ENCODE measurements around the gene LRFN2.

DNA sequence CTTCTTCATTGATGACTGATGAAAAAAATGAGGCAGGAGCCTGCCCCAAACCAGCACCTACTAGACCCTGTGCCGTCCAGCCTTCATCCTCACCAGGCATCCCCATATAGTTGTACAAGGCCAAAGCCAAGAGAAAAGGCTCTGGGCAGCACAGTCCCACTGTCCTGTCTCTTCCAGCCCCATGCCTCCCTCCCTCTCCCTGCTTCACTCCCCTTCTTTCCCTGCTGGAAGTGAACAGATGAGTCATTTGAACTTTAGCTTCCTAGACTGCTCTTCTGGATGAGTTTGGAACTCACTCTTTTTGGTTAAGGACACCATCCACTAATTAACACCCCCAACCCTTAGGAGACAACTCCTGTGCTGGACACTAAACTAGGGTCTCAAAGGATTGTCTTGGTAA is 235.2 kb downstream of the LRFN2 start:
- TF ChIP-seq, protein P1, sequence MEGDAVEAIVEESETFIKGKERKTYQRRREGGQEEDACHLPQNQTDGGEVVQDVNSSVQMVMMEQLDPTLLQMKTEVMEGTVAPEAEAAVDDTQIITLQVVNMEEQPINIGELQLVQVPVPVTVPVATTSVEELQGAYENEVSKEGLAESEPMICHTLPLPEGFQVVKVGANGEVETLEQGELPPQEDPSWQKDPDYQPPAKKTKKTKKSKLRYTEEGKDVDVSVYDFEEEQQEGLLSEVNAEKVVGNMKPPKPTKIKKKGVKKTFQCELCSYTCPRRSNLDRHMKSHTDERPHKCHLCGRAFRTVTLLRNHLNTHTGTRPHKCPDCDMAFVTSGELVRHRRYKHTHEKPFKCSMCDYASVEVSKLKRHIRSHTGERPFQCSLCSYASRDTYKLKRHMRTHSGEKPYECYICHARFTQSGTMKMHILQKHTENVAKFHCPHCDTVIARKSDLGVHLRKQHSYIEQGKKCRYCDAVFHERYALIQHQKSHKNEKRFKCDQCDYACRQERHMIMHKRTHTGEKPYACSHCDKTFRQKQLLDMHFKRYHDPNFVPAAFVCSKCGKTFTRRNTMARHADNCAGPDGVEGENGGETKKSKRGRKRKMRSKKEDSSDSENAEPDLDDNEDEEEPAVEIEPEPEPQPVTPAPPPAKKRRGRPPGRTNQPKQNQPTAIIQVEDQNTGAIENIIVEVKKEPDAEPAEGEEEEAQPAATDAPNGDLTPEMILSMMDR (IDR thresholded peaks at IDR 0.05): no peak
- TF ChIP-seq POLR2A (IDR thresholded peaks at IDR 0.05): no peak

Data from prostate gland (tissue), 2 donors.